Parathyroid adenoma (tissue), 2 donors: ENCODE data around the gene WIZ.

ENCODE experiments used
- H2AFZ ChIP-seq: fragments of 300-600 bp; sonication (generic); one replicate; pipeline ENCODE4 v1.7.0; 2017; ENCODE audit warnings: antibody characterized with exemption, mild to moderate bottlenecking
- H3K27ac ChIP-seq: fragments of 300-600 bp; sonication (generic); one replicate; pipeline ENCODE4 v1.7.0; 2017
- H3K27me3 ChIP-seq: fragments of 300-600 bp; sonication (generic); one replicate; pipeline ENCODE4 v1.7.0; 2017; ENCODE audit warnings: low read length; ENCODE audit not compliant: control insufficient read depth, insufficient read depth
- H3K36me3 ChIP-seq: fragments of 300-600 bp; sonication (generic); one replicate; pipeline ENCODE4 v1.7.0; 2017; ENCODE audit warnings: low read length; ENCODE audit not compliant: control insufficient read depth, insufficient read depth
- H3K4me1 ChIP-seq: fragments of 300-600 bp; sonication (generic); one replicate; pipeline ENCODE4 v1.7.0; 2017; ENCODE audit warnings: control low read depth
- H3K4me2 ChIP-seq: fragments of 300-600 bp; sonication (generic); one replicate; pipeline ENCODE4 v1.7.0; 2017; ENCODE audit warnings: low read length
- H3K4me3 ChIP-seq: fragments of 300-600 bp; sonication (generic); one replicate; pipeline ENCODE4 v1.7.0; 2017; ENCODE audit warnings: low read depth, low read length
- H3K79me2 ChIP-seq: fragments of 300-600 bp; sonication (generic); one replicate; pipeline ENCODE4 v1.7.0; 2017; ENCODE audit warnings: control low read depth
- H3K9ac ChIP-seq: fragments of 300-600 bp; sonication (generic); one replicate; pipeline ENCODE4 v1.7.0; 2017; ENCODE audit warnings: mild to moderate bottlenecking
- H3K9me3 ChIP-seq: fragments of 300-600 bp; sonication (generic); one replicate; pipeline ENCODE4 v1.7.0; 2017; ENCODE audit warnings: low read length; ENCODE audit not compliant: control insufficient read depth
- CTCF ChIP-seq: fragments of 300-600 bp; sonication (generic); IDR thresholded peaks from one replicate; pipeline ENCODE4 v1.7.0; 2017; ENCODE audit warnings: antibody characterized with exemption, mild to moderate bottlenecking
- donor health status: primary hyperparathyroidism.

The WIZ gene

GRCh38 chr19:15444505-15445226, 5.1 kb downstream of the WIZ start:
- Histone ChIP-seq H3K9me3 (no peaks in the 10 kb centered on the region), H3K27ac (no peak overlapping the region), H3K4me1 (no peaks in the 10 kb centered on the region), H3K27me3 (no peaks in the 10 kb centered on the region), H3K9ac (no peak overlapping the region), H3K4me2 (no peak overlapping the region), H3K36me3 (no peaks in the 10 kb centered on the region), H2AFZ (no peak overlapping the region), H3K79me2 (no peaks in the 10 kb centered on the region), H3K4me3 (no peak overlapping the region)
- TF ChIP-seq CTCF = no peak

- no peaks in the 10 kb centered on the region for H3K4me1 ChIP-seq
- no peak overlapping the region for H3K4me3 ChIP-seq
- H3K4me2 ChIP-seq = no peak overlapping the region
- no peaks in the 10 kb centered on the region for H3K27me3 ChIP-seq
- H3K27ac ChIP-seq = no peak overlapping the region
- no peak overlapping the region for H3K9ac ChIP-seq
- no peak for TF ChIP-seq CTCF
- H2AFZ ChIP-seq = no peak overlapping the region
- H3K9me3 ChIP-seq = no peaks in the 10 kb centered on the region
- H3K79me2 ChIP-seq = no peaks in the 10 kb centered on the region
- H3K36me3 ChIP-seq = no peaks in the 10 kb centered on the region
Measured at GRCh38 chr19:15443838-15444237, 5.9 kb downstream of the WIZ start.

GRCh38 chr19:15443325-15443724, 6.4 kb downstream of the WIZ start:
- TF ChIP-seq CTCF = no peak
- no peaks in the 10 kb centered on the region for H3K9me3 ChIP-seq
- H3K9ac ChIP-seq = no peak overlapping the region
- no peaks in the 10 kb centered on the region for H3K27me3 ChIP-seq
- no peak overlapping the region for H3K4me3 ChIP-seq
- H3K36me3 ChIP-seq = no peaks in the 10 kb centered on the region
- no peaks in the 10 kb centered on the region for H3K4me1 ChIP-seq
- no peak overlapping the region for H2AFZ ChIP-seq
- no peak overlapping the region for H3K4me2 ChIP-seq
- no peaks in the 10 kb centered on the region for H3K79me2 ChIP-seq
- H3K27ac ChIP-seq = no peak overlapping the region

GRCh38 chr19:15442142-15442920, 7.4 kb downstream of the WIZ start:
- Histone ChIP-seq H3K4me2 (no peak overlapping the region), H3K27me3 (no peaks in the 10 kb centered on the region), H3K9ac (no peak overlapping the region), H3K27ac (no peak overlapping the region), H3K9me3 (no peaks in the 10 kb centered on the region), H2AFZ (no peak overlapping the region), H3K4me1 (no peaks in the 10 kb centered on the region), H3K4me3 (no peak overlapping the region), H3K79me2 (no peaks in the 10 kb centered on the region), H3K36me3 (no peaks in the 10 kb centered on the region)
- no peak for TF ChIP-seq CTCF
